Smooth muscle cell (in vitro differentiated cells): ENCODE data around the gene S100A10. TPM values are rescaled to one million over a fixed set of nuclear protein-coding genes. Genes with fewer than 3 reads are reported as not detected.
A peak's percentile ranks its signal among the peaks of the same experiment; 100 is the strongest.

Experiments
- DNase-seq: peaks from one replicate; lab custom pipeline; 2025; ENCODE audit not compliant: unreplicated experiment; lab: John Stamatoyannopoulos, UW
- H2AFZ ChIP-seq: fragments of 200-600 bp; sonication (generic); 2 replicates; pipeline ENCODE4 v1.6.0; 2016; ENCODE audit warnings: antibody characterized with exemption, low read depth, mild to moderate bottlenecking
- H3F3A ChIP-seq: fragments of 200-600 bp; sonication (generic); 2 replicates; pipeline ENCODE4 v1.6.0; 2017; ENCODE audit warnings: antibody characterized with exemption, low read depth
- H3K27ac ChIP-seq: fragments of 200-600 bp; sonication (generic); 2 replicates; pipeline ENCODE4 v1.5.1; 2016; ENCODE audit warnings: low read depth, mild to moderate bottlenecking
- H3K27me3 ChIP-seq: fragments of 200-600 bp; sonication (generic); 2 replicates; pipeline ENCODE4 v1.6.1; 2016; ENCODE audit warnings: low read depth, mild to moderate bottlenecking
- H3K36me3 ChIP-seq: fragments of 200-600 bp; sonication (generic); 2 replicates; pipeline ENCODE4 v1.5.1; 2016; ENCODE audit warnings: low read depth
- H3K4me1 ChIP-seq: fragments of 200-600 bp; sonication (generic); 2 replicates; pipeline ENCODE4 v1.5.1; 2016; ENCODE audit warnings: low read depth
- H3K4me2 ChIP-seq: fragments of 200-600 bp; sonication (generic); 2 replicates; pipeline ENCODE4 v1.6.0; 2016; ENCODE audit warnings: mild to moderate bottlenecking
- H3K4me3 ChIP-seq: fragments of 200-600 bp; sonication (generic); 2 replicates; pipeline ENCODE4 v1.5.1; 2016; ENCODE audit warnings: mild to moderate bottlenecking
- H3K79me2 ChIP-seq: fragments of 200-600 bp; sonication (generic); 2 replicates; pipeline ENCODE4 v1.6.0; 2016; ENCODE audit warnings: low read depth, mild to moderate bottlenecking
- H3K9ac ChIP-seq: fragments of 200-600 bp; sonication (generic); 2 replicates; pipeline ENCODE4 v1.6.0; 2016; ENCODE audit warnings: low read depth
- H3K9me3 ChIP-seq: fragments of 200-600 bp; sonication (generic); replicated peaks from 2 replicates; pipeline ENCODE4 v1.5.1; 2016; ENCODE audit warnings: low read depth
- H4K20me1 ChIP-seq: fragments of 200-600 bp; sonication (generic); 2 replicates; pipeline ENCODE4 v1.6.0; 2016; ENCODE audit warnings: low read depth
- CTCF ChIP-seq: fragments of 200-600 bp; sonication (generic); IDR thresholded peaks from 2 replicates; pipeline ENCODE4 v1.5.1; 2017; ENCODE audit warnings: borderline replicate concordance, mild to moderate bottlenecking, antibody characterized with exemption; ENCODE audit not compliant: insufficient read depth, poor library complexity, severe bottlenecking
- WGBS: methylation state at CpG from one replicate; pipeline ENCODE4 v1.1.7; 2016; ENCODE audit warnings: low lambda C conversion rate; 5-methylcytosine and 5-hydroxymethylcytosine counted together
- polyA plus RNA-seq: library from polyadenylated mRNA; unstranded; fragments of >200 nt; fragmentation: Nextera tagmentation; extraction: Ambion mirVana; gene quantifications from 2 replicates; pipeline ENCODE4 v1.2.1, GENCODE V29; 2016
- total RNA-seq: library from RNA; depleted of rRNA; stranded (reverse); fragments of >200 nt; gene quantifications from 2 replicates; pipeline ENCODE4 v1.2.3, GENCODE V29; 2014

S100A10 gene
- total and polyA plus RNA-seq, 2 experiments from 2014 or later, result 477 to 1,351 TPM

- no peaks in the 10 kb centered on the region for H3K36me3 ChIP-seq
- no peaks in the 10 kb centered on the region for H3F3A ChIP-seq
- no peak overlapping the region for H3K4me3 ChIP-seq
- peak overlapping the region; percentile 8 for H3K4me2 ChIP-seq
- H3K27ac ChIP-seq, result no peak overlapping the region
- 20% methylated on average over 2 of the region's 2 CpGs for WGBS
- no peaks in the 10 kb centered on the region for H3K4me1 ChIP-seq
- TF ChIP-seq CTCF, result no peak
- no peaks in the 10 kb centered on the region for H3K27me3 ChIP-seq
- H2AFZ ChIP-seq, result no peak overlapping the region
- H3K79me2 ChIP-seq, result no peaks in the 10 kb centered on the region
- DNase-seq, result no peak
- no peaks in the 10 kb centered on the region for H3K9me3 ChIP-seq
- H3K9ac ChIP-seq, result no peak overlapping the region
- no peaks in the 10 kb centered on the region for H4K20me1 ChIP-seq
These were observed 34.7 kb downstream of the S100A10 start for GRCh38 chr1:151958959-151959358.

GRCh38 chr1:151956957-151957497 is 36.6 kb downstream of the S100A10 start:
- Histone ChIP-seq H3K79me2 (no peaks in the 10 kb centered on the region), H3K4me1 (no peaks in the 10 kb centered on the region), H3K9me3 (no peaks in the 10 kb centered on the region), H3K27ac (no peak overlapping the region), H3K4me2 (no peak overlapping the region), H3K9ac (no peak overlapping the region), H3K27me3 (no peaks in the 10 kb centered on the region), H4K20me1 (no peaks in the 10 kb centered on the region), H3F3A (no peaks in the 10 kb centered on the region), H2AFZ (no peak overlapping the region), H3K36me3 (no peaks in the 10 kb centered on the region), H3K4me3 (no peak overlapping the region)
- no peak for DNase-seq
- 84% methylated on average over 3 of the region's 3 CpGs for WGBS
- TF ChIP-seq CTCF, result no peak

GRCh38 chr1:151953409-151954094 is 40.1 kb downstream of the S100A10 start:
- 73% methylated on average over 7 of the region's 7 CpGs for WGBS
- Histone ChIP-seq H3F3A (no peaks in the 10 kb centered on the region), H3K27me3 (no peaks in the 10 kb centered on the region), H4K20me1 (no peaks in the 10 kb centered on the region), H3K4me2 (no peak overlapping the region), H3K4me1 (no peaks in the 10 kb centered on the region), H2AFZ (no peak overlapping the region), H3K9ac (no peak overlapping the region), H3K79me2 (no peaks in the 10 kb centered on the region), H3K36me3 (no peaks in the 10 kb centered on the region), H3K4me3 (peak overlapping the region; percentile 36), H3K9me3 (no peaks in the 10 kb centered on the region), H3K27ac (no peak overlapping the region)
- DNase-seq, result no peak
- no peak for TF ChIP-seq CTCF

GRCh38 chr1:151952811-151953210 is 40.8 kb downstream of the S100A10 start:
- Histone ChIP-seq H3K27me3 (no peaks in the 10 kb centered on the region), H3K4me3 (peak overlapping the region; percentile 36), H4K20me1 (no peaks in the 10 kb centered on the region), H3K27ac (no peak overlapping the region), H2AFZ (no peak overlapping the region), H3K9me3 (no peaks in the 10 kb centered on the region), H3K4me1 (no peaks in the 10 kb centered on the region), H3K4me2 (no peak overlapping the region), H3K9ac (no peak overlapping the region), H3K36me3 (no peaks in the 10 kb centered on the region), H3K79me2 (no peaks in the 10 kb centered on the region), H3F3A (no peaks in the 10 kb centered on the region)
- TF ChIP-seq CTCF, result no peak
- WGBS, result 76% methylated on average over 1 of the region's 1 CpG
- DNase-seq, result no peak
